Measurements from ENCODE around the gene CRLF1.

DNA sequence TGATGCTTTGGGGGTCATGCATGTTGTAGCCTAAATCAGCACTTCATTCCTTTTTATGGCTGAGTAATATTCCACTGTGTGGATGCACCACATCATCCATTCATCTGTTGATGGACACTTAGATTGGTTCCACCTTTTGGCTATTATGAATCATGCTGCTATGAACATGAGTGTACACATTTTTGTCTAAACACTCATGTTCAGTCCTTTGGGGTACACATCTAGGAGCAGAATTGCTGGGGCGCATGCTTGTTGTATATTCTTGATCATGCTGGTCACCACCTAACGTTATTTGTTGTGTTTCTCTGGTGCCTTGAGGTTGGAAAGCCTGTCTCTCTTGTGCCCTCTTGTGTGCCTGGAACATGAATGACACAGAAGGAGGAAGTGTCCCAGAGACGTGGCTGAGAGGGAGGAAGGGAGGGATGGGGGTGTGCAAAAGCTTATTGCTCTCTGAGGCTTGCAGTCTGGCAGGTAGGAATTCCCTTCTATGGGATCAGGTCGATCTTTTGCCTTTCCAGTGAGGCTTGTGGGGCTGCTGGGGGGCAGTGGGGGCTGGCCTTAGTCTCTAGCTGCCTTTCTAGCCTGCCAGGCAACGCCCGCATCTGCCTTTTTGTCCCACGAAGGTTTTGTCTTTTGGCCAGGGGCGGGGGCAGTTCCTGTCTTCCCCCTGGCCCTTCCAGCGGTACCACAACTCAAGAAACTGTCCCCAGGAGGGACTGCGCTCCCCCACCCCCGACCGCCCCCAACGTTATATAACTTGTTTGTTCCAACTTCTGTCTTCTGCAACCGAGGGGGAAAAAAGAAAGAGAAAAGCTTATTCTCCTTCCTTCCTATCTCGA is 37.8 kb upstream of the CRLF1 start:
- TF ChIP-seq YY1 (tag by site-specific recombination; IDR thresholded peaks at IDR 0.05) (no peak), ZNF629 (tag by site-specific recombination; IDR thresholded peaks at IDR 0.05) (no peak), BCL6B (tag by site-specific recombination; IDR thresholded peaks at IDR 0.05) (no peak), ZNF23 (tag by site-specific recombination; IDR thresholded peaks at IDR 0.05; ENCODE audit: borderline replicate concordance) (no peak), ZNF530 (tag by site-specific recombination; IDR thresholded peaks at IDR 0.05; ENCODE audit: low read depth) (no peak), ZNF621 (tag by site-specific recombination; IDR thresholded peaks at IDR 0.05) (no peak), ZNF792 (tag by site-specific recombination; IDR thresholded peaks at IDR 0.05) (no peak), ZNF664 (tag by site-specific recombination; IDR thresholded peaks at IDR 0.05) (no peak), ZBTB7A (tag by site-specific recombination; IDR thresholded peaks at IDR 0.05; ENCODE audit: low read depth) (no peak), PRDM1 (tag by site-specific recombination; IDR thresholded peaks at IDR 0.05) (no peak)
- TF ChIP-seq, protein P1, sequence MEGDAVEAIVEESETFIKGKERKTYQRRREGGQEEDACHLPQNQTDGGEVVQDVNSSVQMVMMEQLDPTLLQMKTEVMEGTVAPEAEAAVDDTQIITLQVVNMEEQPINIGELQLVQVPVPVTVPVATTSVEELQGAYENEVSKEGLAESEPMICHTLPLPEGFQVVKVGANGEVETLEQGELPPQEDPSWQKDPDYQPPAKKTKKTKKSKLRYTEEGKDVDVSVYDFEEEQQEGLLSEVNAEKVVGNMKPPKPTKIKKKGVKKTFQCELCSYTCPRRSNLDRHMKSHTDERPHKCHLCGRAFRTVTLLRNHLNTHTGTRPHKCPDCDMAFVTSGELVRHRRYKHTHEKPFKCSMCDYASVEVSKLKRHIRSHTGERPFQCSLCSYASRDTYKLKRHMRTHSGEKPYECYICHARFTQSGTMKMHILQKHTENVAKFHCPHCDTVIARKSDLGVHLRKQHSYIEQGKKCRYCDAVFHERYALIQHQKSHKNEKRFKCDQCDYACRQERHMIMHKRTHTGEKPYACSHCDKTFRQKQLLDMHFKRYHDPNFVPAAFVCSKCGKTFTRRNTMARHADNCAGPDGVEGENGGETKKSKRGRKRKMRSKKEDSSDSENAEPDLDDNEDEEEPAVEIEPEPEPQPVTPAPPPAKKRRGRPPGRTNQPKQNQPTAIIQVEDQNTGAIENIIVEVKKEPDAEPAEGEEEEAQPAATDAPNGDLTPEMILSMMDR (tag by site-specific recombination; IDR thresholded peaks at IDR 0.05): no peak
- TF ChIP-seq, protein P2, sequence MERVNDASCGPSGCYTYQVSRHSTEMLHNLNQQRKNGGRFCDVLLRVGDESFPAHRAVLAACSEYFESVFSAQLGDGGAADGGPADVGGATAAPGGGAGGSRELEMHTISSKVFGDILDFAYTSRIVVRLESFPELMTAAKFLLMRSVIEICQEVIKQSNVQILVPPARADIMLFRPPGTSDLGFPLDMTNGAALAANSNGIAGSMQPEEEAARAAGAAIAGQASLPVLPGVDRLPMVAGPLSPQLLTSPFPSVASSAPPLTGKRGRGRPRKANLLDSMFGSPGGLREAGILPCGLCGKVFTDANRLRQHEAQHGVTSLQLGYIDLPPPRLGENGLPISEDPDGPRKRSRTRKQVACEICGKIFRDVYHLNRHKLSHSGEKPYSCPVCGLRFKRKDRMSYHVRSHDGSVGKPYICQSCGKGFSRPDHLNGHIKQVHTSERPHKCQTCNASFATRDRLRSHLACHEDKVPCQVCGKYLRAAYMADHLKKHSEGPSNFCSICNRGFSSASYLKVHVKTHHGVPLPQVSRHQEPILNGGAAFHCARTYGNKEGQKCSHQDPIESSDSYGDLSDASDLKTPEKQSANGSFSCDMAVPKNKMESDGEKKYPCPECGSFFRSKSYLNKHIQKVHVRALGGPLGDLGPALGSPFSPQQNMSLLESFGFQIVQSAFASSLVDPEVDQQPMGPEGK (tag by site-specific recombination; IDR thresholded peaks at IDR 0.05): peak; percentile 17; the same call in 1 of the 2 replicates
- TF ChIP-seq, protein P3, sequence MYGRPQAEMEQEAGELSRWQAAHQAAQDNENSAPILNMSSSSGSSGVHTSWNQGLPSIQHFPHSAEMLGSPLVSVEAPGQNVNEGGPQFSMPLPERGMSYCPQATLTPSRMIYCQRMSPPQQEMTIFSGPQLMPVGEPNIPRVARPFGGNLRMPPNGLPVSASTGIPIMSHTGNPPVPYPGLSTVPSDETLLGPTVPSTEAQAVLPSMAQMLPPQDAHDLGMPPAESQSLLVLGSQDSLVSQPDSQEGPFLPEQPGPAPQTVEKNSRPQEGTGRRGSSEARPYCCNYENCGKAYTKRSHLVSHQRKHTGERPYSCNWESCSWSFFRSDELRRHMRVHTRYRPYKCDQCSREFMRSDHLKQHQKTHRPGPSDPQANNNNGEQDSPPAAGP (tag by site-specific recombination; IDR thresholded peaks at IDR 0.05): 0 out of 2 replicates have a peak, but pooled peaks have one; percentile 12
